DMS 273 (cell line): Measurements from ENCODE around the gene KCNN4.

Experiments used
- DNase-seq: peaks from one replicate; lab custom pipeline; 2025; ENCODE audit not compliant: unreplicated experiment; lab: John Stamatoyannopoulos, UW

KCNN4 gene

GRCh38 chr19:43721469-43722048 is 59.2 kb downstream of the KCNN4 start:
- DNase-seq: no peak

DNA sequence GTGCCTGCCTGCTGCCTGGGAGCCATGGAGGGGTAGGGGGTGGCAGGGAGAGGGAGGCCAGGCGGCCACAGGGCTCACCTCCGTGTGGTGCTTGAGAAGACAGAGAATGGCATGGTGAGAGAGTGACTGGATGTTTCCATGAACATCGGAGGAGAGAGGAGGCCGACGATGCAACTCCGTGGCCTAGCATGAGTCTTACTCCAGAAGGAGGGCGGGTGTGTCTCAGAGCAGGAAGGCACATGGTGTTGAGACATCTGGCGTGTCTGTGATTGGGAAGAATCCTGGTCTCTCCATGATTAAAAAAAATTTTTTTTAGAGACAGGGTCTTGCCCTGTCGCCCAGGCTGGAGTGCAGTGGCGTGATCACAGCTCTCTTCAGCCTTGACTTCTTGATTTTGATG is 59.8 kb downstream of the KCNN4 start:
- no peak for DNase-seq

GRCh38 chr19:43719918-43720317 is 60.9 kb downstream of the KCNN4 start:
- no peak for DNase-seq

DNA sequence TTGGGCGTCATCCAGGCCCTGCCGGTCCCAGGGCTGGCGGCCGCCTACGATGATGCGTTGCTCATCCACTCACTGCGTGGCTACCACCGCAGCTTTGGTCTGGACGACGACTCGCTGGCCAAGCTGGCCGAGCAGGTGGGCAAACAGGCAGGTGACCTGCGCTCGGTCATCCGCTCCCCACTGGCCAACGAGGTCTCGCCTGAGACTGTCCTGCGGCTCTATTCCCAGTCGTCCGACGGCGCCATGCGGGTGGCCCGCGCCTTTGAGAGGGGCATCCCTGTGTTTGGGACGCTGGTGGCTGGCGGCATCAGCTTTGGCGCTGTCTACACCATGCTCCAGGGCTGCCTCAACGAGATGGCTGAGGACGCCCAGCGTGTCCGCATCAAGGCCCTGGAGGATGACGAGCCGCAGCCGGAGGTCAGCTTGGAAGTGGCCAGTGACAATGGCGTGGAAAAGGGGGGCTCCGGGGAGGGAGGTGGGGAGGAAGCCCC is 61.4 kb downstream of the KCNN4 start:
- no peak for DNase-seq

- DNase-seq: no peak
Measured at GRCh38 chr19:43718627-43719377, 62.0 kb downstream of the KCNN4 start.
